HCEC 1CT (cell line): ENCODE data around the gene A4GALT.

Experiments used
- DNase-seq: peaks from one replicate; pipeline ENCODE4 v3.0.0-alpha.2; 2017

Gene A4GALT

GRCh38 chr22:42646569-42647525 is 73.8 kb downstream of the A4GALT start:
- DNase-seq, result no peak

GRCh38 chr22:42645938-42646568 is 74.6 kb downstream of the A4GALT start:
- DNase-seq, result no peak

GRCh38 chr22:42645341-42645937 is 75.2 kb downstream of the A4GALT start:
- no peak for DNase-seq

GRCh38 chr22:42644422-42645340 is 76.0 kb downstream of the A4GALT start:
- no peak for DNase-seq

- DNase-seq, result no peak
These were observed 76.8 kb downstream of the A4GALT start for GRCh38 chr22:42643634-42644421.

GRCh38 chr22:42642806-42643633 is 77.7 kb downstream of the A4GALT start:
- DNase-seq, result no peak
